Tibial artery (tissue), 4 donors: ENCODE results near the gene FLNB.
A peak's percentile ranks its signal among the peaks of the same experiment; 100 is the strongest.

Experiments
- DNase-seq, 2 donors: peaks; one replicate each; pipeline ENCODE4 v3.0.0-alpha.2; 2019
- H3K27ac ChIP-seq, 2 donors: fragments of 200-600 bp; sonication (generic) in 1 of 2; 1 replicate in 1 of 2; 2 replicates in 1 of 2; pipeline ENCODE4 v1.5.1; 2018 to 2019; ENCODE audit warnings: mild to moderate bottlenecking in 1 of 2
- H3K27me3 ChIP-seq, 2 donors: fragments of 200-600 bp; sonication (generic) in 1 of 2; one replicate each; pipeline versions ENCODE4 v1.5.1 to v1.6.0; 2016 to 2019
- H3K36me3 ChIP-seq, 3 donors: fragments of 200-600 bp; sonication (generic) in 2 of 3; one replicate each; pipeline ENCODE4 v1.5.1; 2016 to 2019; ENCODE audit warnings: mild to moderate bottlenecking in 2 of 3
- H3K4me1 ChIP-seq, 4 donors: fragments of 200-600 bp; sonication (generic) in 2 of 4; 1 replicate in 3 of 4; 2 replicates in 1 of 4; pipeline ENCODE4 v1.5.1; 2016 to 2019
- H3K4me3 ChIP-seq, 2 donors: fragments of 200-600 bp; sonication (generic) in 1 of 2; 1 replicate in 1 of 2; 2 replicates in 1 of 2; pipeline ENCODE4 v1.5.1; 2018 to 2019; ENCODE audit warnings: mild to moderate bottlenecking in 2 of 2
- H3K9me3 ChIP-seq, 3 donors: fragments of 200-600 bp; sonication (generic) in 1 of 3; one replicate each; pipeline ENCODE4 v1.5.1; 2016 to 2019
- CTCF ChIP-seq, 2 experiments: fragments of 200-600 bp in 1 of 2; fragments of 450-650 bp in 1 of 2; IDR thresholded peaks; one replicate each; pipeline ENCODE4 v1.5.1; 2017 to 2019; ENCODE audit warnings: antibody characterized with exemption in 2 of 2, mild to moderate bottlenecking in 1 of 2, moderate library complexity in 1 of 2
- intact Hi-C: fragments of 100-400 bp; cut with DNase I; formaldehyde crosslinking; loops from one replicate; pipeline ENCODE4 v1.15.0; 2023; ENCODE audit warnings: low total_unique reads

The FLNB gene

DNA sequence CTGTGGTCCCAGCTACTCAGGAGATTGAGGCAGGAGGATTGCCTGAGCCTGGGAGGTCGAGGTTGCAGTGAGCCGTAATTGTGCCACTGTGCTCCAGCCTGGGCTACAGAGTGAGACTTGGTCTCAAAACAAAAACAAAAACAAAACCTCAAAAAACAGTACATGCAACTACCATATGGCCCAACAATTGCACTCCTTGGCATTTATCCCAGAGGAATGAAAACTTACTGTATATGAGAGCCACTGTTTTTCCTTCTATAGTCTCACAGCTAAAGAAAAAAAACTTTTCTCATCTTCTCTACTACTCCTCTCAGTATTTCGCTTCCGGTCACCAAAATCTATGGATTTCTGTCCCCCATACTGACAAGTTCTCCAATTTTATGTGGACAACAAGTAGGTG lies 84.3 kb downstream of the FLNB start:
- H3K36me3 ChIP-seq, result peaks cover 11 to 36% (median 13%) of the 10 kb centered on the region in 3 donors
- intact Hi-C loops, result no loop called here
- no peak overlapping the region for H3K4me3 ChIP-seq
- TF ChIP-seq CTCF (IDR thresholded peaks at IDR 0.05), result no peak
- peak overlapping the region; percentile 49 to 54 for H3K27ac ChIP-seq
- H3K9me3 ChIP-seq, result no peaks in the 10 kb centered on the region
- peaks cover 0 to 36% (median 18%) of the 10 kb centered on the region in 4 donors for H3K4me1 ChIP-seq
- no peak for DNase-seq
- H3K27me3 ChIP-seq, result no peaks in the 10 kb centered on the region

- intact Hi-C loops, result no loop called here
- DNase-seq, result no peak
- Histone ChIP-seq H3K36me3 (peaks cover 19 to 36% (median 24%) of the 10 kb centered on the region in 3 donors), H3K9me3 (no peaks in the 10 kb centered on the region), H3K4me3 (no peak overlapping the region), H3K4me1 (peaks cover 0 to 33% (median 14%) of the 10 kb centered on the region in 4 donors), H3K27ac (peak overlapping the region; percentile 49 to 54), H3K27me3 (no peaks in the 10 kb centered on the region)
- TF ChIP-seq CTCF (IDR thresholded peaks at IDR 0.05), result no peak
These were observed 85.5 kb downstream of the FLNB start for GRCh38 chr3:58093574-58094195.

DNA sequence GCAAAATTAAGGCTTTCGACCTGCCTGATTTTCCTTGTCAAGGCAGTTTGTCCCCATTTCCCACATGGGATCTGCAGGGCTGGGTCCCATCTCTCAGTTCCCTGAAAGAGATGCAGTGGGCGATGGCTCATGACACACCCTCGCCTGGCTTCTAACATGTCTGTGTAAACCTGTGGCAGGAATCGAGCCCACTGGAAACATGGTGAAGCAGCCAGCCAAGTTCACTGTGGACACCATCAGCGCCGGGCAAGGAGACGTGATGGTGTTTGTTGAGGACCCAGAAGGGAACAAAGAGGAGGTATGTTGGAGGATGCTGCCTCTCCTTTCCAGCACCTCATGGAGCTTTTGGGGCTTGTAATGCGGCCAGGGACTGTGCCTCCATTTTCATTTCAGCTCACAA lies 86.4 kb downstream of the FLNB start:
- H3K4me3 ChIP-seq, result no peak overlapping the region
- DNase-seq, result no peak
- no peak for TF ChIP-seq CTCF (IDR thresholded peaks at IDR 0.05)
- intact Hi-C loops, result no loop called here
- peaks cover 29 to 44% (median 33%) of the 10 kb centered on the region in 3 donors for H3K36me3 ChIP-seq
- H3K27ac ChIP-seq, result peak overlapping the region; percentile 42 to 49
- H3K4me1 ChIP-seq, result peaks cover 0 to 31% (median 13%) of the 10 kb centered on the region in 4 donors
- no peaks in the 10 kb centered on the region for H3K9me3 ChIP-seq
- H3K27me3 ChIP-seq, result no peaks in the 10 kb centered on the region

GRCh38 chr3:58095603-58096138 lies 87.4 kb downstream of the FLNB start:
- Histone ChIP-seq H3K4me1 (peaks cover 0 to 31% (median 13%) of the 10 kb centered on the region in 4 donors), H3K27ac (peak overlapping the region; percentile 42 to 49), H3K36me3 (peaks cover 35 to 50% (median 39%) of the 10 kb centered on the region in 3 donors), H3K27me3 (no peaks in the 10 kb centered on the region), H3K4me3 (no peak overlapping the region), H3K9me3 (no peaks in the 10 kb centered on the region)
- no peak for DNase-seq
- intact Hi-C loops, result no loop called here
- no peak for TF ChIP-seq CTCF (IDR thresholded peaks at IDR 0.05)

- Histone ChIP-seq H3K27ac (no peak overlapping the region), H3K4me1 (peaks cover 0 to 31% (median 19%) of the 10 kb centered on the region in 4 donors), H3K27me3 (no peaks in the 10 kb centered on the region), H3K36me3 (peaks cover 64 to 78% (median 66%) of the 10 kb centered on the region in 3 donors), H3K9me3 (no peaks in the 10 kb centered on the region), H3K4me3 (no peak overlapping the region)
- TF ChIP-seq CTCF (IDR thresholded peaks at IDR 0.05), result no peak
- no peak for DNase-seq
- intact Hi-C loops, result no loop called here
These were observed 90.3 kb downstream of the FLNB start for GRCh38 chr3:58098531-58098930.
